ENCODE results near the gene FRMD8. TPM values are rescaled to one million over a fixed set of nuclear protein-coding genes. Genes with fewer than 3 reads are reported as not detected.

The FRMD8 gene, protein sequence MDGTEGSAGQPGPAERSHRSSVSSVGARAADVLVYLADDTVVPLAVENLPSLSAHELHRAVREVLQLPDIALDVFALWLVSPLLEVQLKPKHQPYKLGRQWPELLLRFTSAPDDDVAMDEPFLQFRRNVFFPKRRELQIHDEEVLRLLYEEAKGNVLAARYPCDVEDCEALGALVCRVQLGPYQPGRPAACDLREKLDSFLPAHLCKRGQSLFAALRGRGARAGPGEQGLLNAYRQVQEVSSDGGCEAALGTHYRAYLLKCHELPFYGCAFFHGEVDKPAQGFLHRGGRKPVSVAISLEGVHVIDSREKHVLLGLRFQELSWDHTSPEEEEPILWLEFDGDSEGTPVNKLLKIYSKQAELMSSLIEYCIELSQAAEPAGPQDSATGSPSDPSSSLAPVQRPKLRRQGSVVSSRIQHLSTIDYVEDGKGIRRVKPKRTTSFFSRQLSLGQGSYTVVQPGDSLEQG
- total RNA-seq (2014; rRNA removed; shearing (Covaris generic); ENCODE audit: low replicate concordance) = 24.8 and 35.5 TPM in 2 replicates

GRCh38 chr11:65386307-65387140 is at the start of gene FRMD8:
Gene FRMD8 (plus strand): TSS chr11:65386637. CDS start chr11:65387037, 400 bp downstream.
- in situ Hi-C loops (cut with HindIII; ENCODE audit: low pct_unique_long_range_greater_than_20kb, low sequenced_read_pairs) = no loop called here
- DNase-seq (ENCODE audit: low read depth) = peak; percentile 67

- in situ Hi-C loops (cut with HindIII; ENCODE audit: low pct_unique_long_range_greater_than_20kb, low sequenced_read_pairs) = no loop called here
- no peak for DNase-seq (ENCODE audit: low read depth)
These were observed 47.8 kb upstream of the FRMD8 start for GRCh38 chr11:65338676-65339075.

DNA sequence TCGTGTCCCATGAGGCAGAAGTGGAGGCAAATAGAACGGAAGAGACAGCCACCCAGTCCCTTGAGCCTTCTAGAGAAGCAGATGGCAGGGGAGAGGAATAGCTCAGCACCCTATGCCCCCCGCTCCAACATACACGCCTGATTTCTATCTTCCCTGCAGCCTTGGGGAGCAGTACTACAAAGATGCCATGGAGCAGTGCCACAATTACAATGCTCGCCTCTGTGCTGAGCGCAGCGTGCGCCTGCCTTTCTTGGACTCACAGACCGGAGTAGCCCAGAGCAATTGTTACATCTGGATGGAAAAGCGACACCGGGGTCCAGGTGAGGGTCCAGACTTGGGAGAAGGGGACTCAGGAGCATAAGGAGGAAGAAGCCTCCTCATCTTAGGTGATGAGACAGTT is 46.2 kb upstream of the FRMD8 start:
- in situ Hi-C loops (cut with HindIII; ENCODE audit: low pct_unique_long_range_greater_than_20kb, low sequenced_read_pairs) = no loop called here
- no peak for DNase-seq (ENCODE audit: low read depth)

- in situ Hi-C loops (cut with HindIII; ENCODE audit: low pct_unique_long_range_greater_than_20kb, low sequenced_read_pairs) = no loop called here
- DNase-seq (ENCODE audit: low read depth) = no peak
These were observed 44.6 kb upstream of the FRMD8 start for GRCh38 chr11:65341856-65342255.

- in situ Hi-C loops (cut with HindIII; ENCODE audit: low pct_unique_long_range_greater_than_20kb, low sequenced_read_pairs) = no loop called here
- no peak for DNase-seq (ENCODE audit: low read depth)
These were observed 34.9 kb upstream of the FRMD8 start for GRCh38 chr11:65351511-65351910.

DNA sequence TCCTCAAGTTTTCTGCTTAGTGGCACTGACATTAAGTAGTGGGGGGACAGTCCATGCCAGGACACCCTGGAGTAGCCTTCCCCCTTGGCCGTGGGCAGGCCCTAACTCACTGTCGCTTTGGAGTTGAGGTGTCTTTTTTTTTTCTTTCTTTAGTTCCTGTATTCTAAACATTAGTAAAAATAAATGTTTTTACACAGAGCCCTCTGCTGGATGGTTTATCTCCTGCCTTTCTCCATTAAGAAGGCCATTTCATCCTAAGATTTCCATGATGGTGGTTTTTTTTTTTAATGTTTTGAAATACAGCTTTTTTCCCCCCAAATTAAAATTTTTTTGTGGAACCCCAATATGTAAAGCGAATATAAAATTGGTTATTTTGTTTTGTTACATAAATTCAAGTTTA is 33.7 kb upstream of the FRMD8 start:
- in situ Hi-C loops (cut with HindIII; ENCODE audit: low pct_unique_long_range_greater_than_20kb, low sequenced_read_pairs) = no loop called here
- DNase-seq (ENCODE audit: low read depth) = peak; percentile 21

- no peak for DNase-seq (ENCODE audit: low read depth)
- in situ Hi-C loops (cut with HindIII; ENCODE audit: low pct_unique_long_range_greater_than_20kb, low sequenced_read_pairs) = no loop called here
These were observed 33.1 kb upstream of the FRMD8 start for GRCh38 chr11:65353376-65353775.

GRCh38 chr11:65353900-65354264 is 32.6 kb upstream of the FRMD8 start:
- in situ Hi-C loops (cut with HindIII; ENCODE audit: low pct_unique_long_range_greater_than_20kb, low sequenced_read_pairs) = no loop called here
- no peak for DNase-seq (ENCODE audit: low read depth)

GRCh38 chr11:65354265-65355012 is 32.0 kb upstream of the FRMD8 start, which contains the start of gene TIGD3:
Gene TIGD3 (plus strand): TSS chr11:65354751. CDS start chr11:65355809, 1,058 bp downstream.
- in situ Hi-C loops (cut with HindIII; ENCODE audit: low pct_unique_long_range_greater_than_20kb, low sequenced_read_pairs) = no loop called here
- DNase-seq (ENCODE audit: low read depth) = peak; percentile 87

DNA sequence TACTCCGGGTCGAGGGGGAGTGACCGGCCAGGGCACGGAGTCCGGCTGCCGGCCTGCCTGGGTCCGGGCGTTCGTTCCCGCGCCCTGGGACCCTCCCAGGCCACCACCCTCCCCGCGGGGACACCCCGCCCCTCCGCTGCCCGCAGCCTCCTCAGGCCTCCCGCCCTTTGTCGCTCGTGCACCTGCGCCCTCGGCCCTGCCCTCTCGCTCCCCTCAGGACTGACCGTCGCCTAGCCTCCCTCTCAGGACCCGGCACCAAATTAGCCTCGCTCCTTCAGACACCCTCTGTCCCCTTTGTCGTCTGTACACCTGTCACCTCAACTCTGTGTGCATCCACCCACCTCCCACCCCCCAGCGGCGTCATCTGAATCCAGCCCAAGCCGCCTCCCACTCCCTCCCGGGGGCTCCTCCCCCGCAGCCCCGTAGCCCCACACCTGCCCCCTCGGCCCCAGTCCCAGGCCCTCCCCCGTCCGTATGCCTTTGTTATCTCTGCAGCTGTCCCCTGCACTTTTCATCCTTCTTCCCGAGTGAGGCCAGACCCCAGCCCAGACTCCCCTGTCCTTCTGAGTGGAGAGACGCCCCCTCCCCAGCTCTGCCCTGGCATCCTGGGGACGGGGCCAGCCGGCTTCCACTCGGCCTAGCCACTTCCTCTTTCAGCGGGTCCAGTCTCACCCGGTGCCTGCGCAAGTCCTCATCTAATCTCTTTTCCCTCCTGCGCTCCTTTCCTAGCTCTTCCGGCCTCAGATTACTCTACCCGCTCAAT is 31.2 kb upstream of the FRMD8 start:
- DNase-seq (ENCODE audit: low read depth) = no peak
- in situ Hi-C loops (cut with HindIII; ENCODE audit: low pct_unique_long_range_greater_than_20kb, low sequenced_read_pairs) = no loop called here

DNA sequence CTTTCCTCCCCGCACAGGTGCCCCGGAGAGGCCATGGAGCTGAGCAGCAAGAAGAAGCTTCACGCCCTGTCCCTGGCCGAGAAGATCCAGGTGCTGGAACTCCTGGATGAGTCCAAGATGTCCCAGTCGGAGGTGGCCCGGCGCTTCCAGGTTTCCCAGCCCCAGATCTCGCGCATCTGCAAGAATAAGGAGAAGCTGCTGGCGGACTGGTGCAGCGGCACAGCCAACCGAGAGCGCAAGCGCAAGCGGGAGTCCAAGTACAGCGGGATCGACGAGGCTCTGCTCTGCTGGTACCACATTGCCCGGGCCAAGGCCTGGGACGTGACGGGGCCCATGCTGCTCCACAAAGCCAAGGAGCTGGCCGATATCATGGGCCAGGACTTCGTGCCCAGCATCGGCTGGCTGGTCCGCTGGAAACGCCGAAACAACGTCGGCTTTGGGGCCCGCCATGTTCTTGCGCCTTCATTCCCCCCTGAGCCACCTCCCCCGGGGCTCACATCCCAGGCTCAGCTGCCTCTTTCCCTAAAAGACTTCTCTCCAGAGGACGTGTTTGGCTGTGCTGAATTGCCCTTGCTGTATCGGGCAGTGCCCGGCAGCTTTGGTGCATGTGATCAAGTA is 30.6 kb upstream of the FRMD8 start:
- no peak for DNase-seq (ENCODE audit: low read depth)
- in situ Hi-C loops (cut with HindIII; ENCODE audit: low pct_unique_long_range_greater_than_20kb, low sequenced_read_pairs) = no loop called here

GRCh38 chr11:65356394-65356972 is 30.0 kb upstream of the FRMD8 start:
- in situ Hi-C loops (cut with HindIII; ENCODE audit: low pct_unique_long_range_greater_than_20kb, low sequenced_read_pairs) = no loop called here
- no peak for DNase-seq (ENCODE audit: low read depth)

GRCh38 chr11:65357856-65358356 is 28.5 kb upstream of the FRMD8 start:
- in situ Hi-C loops (cut with HindIII; ENCODE audit: low pct_unique_long_range_greater_than_20kb, low sequenced_read_pairs) = no loop called here
- no peak for DNase-seq (ENCODE audit: low read depth)

GRCh38 chr11:65362320-65362931 is 24.0 kb upstream of the FRMD8 start:
- in situ Hi-C loops (cut with HindIII; ENCODE audit: low pct_unique_long_range_greater_than_20kb, low sequenced_read_pairs) = no loop called here
- DNase-seq (ENCODE audit: low read depth) = no peak

DNA sequence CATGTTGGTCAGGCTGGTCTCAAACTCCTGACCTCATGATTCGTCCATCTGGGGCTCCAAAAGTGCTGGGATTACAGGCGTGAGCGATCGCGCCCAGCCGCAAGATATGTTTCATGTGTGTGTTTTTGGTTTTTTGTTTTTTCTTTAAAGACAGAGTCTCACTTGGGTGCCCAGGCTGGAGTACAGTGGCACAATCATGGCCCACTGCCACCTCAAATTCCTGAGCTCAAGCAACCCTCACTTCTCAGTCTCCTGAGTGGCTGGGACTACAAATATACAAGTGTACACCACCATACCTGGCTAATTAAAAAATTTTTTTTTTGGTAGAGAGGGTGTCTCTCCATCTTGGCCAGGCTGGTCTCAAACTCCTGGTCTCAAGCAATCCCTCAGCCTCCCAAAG is 23.5 kb upstream of the FRMD8 start:
- in situ Hi-C loops (cut with HindIII; ENCODE audit: low pct_unique_long_range_greater_than_20kb, low sequenced_read_pairs) = no loop called here
- no peak for DNase-seq (ENCODE audit: low read depth)

- in situ Hi-C loops (cut with HindIII; ENCODE audit: low pct_unique_long_range_greater_than_20kb, low sequenced_read_pairs) = no loop called here
- DNase-seq (ENCODE audit: low read depth) = no peak
These were observed 22.7 kb upstream of the FRMD8 start for GRCh38 chr11:65363770-65364169.

Measured in Caki2 (cell line).